Left ventricle myocardium inferior (tissue), 1 donor: Measurements from ENCODE around the gene BCL11B. TPM values are rescaled to one million over a fixed set of nuclear protein-coding genes. Genes with fewer than 3 reads are reported as not detected.

ENCODE experiments used
- DNase-seq: peaks from one replicate; pipeline ENCODE4 v3.0.0-alpha.2; 2020
- H3K27ac ChIP-seq: fragments of 200-600 bp; replicated peaks from 2 replicates; pipeline ENCODE4 v1.8.0; 2021
- H3K27me3 ChIP-seq: fragments of 200-600 bp; 2 replicates; pipeline ENCODE4 v1.8.0; 2021; ENCODE audit warnings: low read depth
- H3K36me3 ChIP-seq: fragments of 200-600 bp; 2 replicates; pipeline ENCODE4 v1.8.0; 2021
- H3K4me1 ChIP-seq: fragments of 200-600 bp; 2 replicates; pipeline ENCODE4 v1.8.0; 2021
- H3K4me3 ChIP-seq: fragments of 200-600 bp; 2 replicates; pipeline ENCODE4 v1.8.0; 2021; ENCODE audit warnings: mild to moderate bottlenecking, moderate library complexity
- H3K9me3 ChIP-seq: fragments of 200-600 bp; replicated peaks from 2 replicates; pipeline ENCODE4 v1.8.0; 2021
- intact Hi-C: fragments of 100-400 bp; cut with micrococcal nuclease; formaldehyde crosslinking; loops from one replicate; pipeline ENCODE4 v1.11.0; 2022
- total RNA-seq: library from RNA; stranded (reverse); fragmentation: NEBNext Ultra II Directional; extraction: Animal tissue kit (Norgen Biotek cat#: 25700); gene quantifications from one replicate; pipeline ENCODE4 v1.2.1, GENCODE V29; 2021
- TF ChIP-seq, protein P1 (sequence below): fragments of 200-600 bp; IDR thresholded peaks from 2 replicates; pipeline ENCODE4 v1.8.0; 2021; ENCODE audit warnings: antibody characterized with exemption, mild to moderate bottlenecking, borderline replicate concordance
- donor health status: DM: no; HTN: yes; CAD: no; lungs with severe emphysema.

Gene BCL11B
- total RNA-seq, 1 donor from 2014 or later, result 0.11 TPM

GRCh38 chr14:99205086-99205688, 66.8 kb downstream of the BCL11B start:
- no peak for DNase-seq
- intact Hi-C loops, result no loop called here
- peaks cover 2% of the 10 kb centered on the region for H3K4me1 ChIP-seq

GRCh38 chr14:99203801-99204200, 68.2 kb downstream of the BCL11B start:
- TF ChIP-seq, protein P1, sequence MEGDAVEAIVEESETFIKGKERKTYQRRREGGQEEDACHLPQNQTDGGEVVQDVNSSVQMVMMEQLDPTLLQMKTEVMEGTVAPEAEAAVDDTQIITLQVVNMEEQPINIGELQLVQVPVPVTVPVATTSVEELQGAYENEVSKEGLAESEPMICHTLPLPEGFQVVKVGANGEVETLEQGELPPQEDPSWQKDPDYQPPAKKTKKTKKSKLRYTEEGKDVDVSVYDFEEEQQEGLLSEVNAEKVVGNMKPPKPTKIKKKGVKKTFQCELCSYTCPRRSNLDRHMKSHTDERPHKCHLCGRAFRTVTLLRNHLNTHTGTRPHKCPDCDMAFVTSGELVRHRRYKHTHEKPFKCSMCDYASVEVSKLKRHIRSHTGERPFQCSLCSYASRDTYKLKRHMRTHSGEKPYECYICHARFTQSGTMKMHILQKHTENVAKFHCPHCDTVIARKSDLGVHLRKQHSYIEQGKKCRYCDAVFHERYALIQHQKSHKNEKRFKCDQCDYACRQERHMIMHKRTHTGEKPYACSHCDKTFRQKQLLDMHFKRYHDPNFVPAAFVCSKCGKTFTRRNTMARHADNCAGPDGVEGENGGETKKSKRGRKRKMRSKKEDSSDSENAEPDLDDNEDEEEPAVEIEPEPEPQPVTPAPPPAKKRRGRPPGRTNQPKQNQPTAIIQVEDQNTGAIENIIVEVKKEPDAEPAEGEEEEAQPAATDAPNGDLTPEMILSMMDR, result no peak
- no peak overlapping the region for H3K27ac ChIP-seq
- H3K27me3 ChIP-seq, result peaks cover 35% of the 10 kb centered on the region
- intact Hi-C loops, result no loop called here
- H3K36me3 ChIP-seq, result no peaks in the 10 kb centered on the region
- no peak for DNase-seq
- no peak overlapping the region for H3K4me3 ChIP-seq
- no peaks in the 10 kb centered on the region for H3K9me3 ChIP-seq
- H3K4me1 ChIP-seq, result peaks cover 6% of the 10 kb centered on the region

More at GRCh38 chr14:99205086-99205688, 66.8 kb downstream of the BCL11B start:
- Histone ChIP-seq H3K4me3 (no peak overlapping the region), H3K36me3 (no peaks in the 10 kb centered on the region), H3K27me3 (peaks cover 42% of the 10 kb centered on the region), H3K27ac (no peak overlapping the region), H3K9me3 (no peaks in the 10 kb centered on the region)
- TF ChIP-seq, protein P1, result no peak

GRCh38 chr14:99203080-99203479, 68.9 kb downstream of the BCL11B start:
- Histone ChIP-seq H3K27me3 (peaks cover 33% of the 10 kb centered on the region), H3K27ac (no peak overlapping the region), H3K4me1 (peaks cover 6% of the 10 kb centered on the region), H3K9me3 (no peaks in the 10 kb centered on the region), H3K36me3 (no peaks in the 10 kb centered on the region), H3K4me3 (no peak overlapping the region)
- TF ChIP-seq, protein P1, result no peak
- intact Hi-C loops, result no loop called here
- DNase-seq, result no peak

DNA sequence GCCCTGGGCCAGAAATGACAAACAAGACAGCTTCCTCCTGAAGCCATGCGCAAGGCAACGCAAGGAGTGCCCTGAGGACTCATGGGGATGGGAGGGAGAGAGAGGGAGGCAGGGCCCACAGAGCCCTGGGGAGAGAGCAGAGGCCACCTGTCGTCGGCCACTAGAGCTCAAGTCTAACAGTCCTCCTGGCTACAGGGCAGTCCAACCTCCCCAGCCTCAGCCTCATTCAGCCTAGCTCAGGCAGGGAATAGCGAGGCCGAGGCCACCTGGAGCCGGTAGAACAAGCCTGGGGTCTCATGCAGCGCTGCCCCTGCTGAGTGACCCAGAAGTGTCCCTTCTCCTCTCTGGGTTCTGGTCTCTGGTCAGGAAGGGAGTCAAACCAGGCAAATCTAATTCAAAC, 69.5 kb downstream of the BCL11B start:
- intact Hi-C loops, result no loop called here

DNA sequence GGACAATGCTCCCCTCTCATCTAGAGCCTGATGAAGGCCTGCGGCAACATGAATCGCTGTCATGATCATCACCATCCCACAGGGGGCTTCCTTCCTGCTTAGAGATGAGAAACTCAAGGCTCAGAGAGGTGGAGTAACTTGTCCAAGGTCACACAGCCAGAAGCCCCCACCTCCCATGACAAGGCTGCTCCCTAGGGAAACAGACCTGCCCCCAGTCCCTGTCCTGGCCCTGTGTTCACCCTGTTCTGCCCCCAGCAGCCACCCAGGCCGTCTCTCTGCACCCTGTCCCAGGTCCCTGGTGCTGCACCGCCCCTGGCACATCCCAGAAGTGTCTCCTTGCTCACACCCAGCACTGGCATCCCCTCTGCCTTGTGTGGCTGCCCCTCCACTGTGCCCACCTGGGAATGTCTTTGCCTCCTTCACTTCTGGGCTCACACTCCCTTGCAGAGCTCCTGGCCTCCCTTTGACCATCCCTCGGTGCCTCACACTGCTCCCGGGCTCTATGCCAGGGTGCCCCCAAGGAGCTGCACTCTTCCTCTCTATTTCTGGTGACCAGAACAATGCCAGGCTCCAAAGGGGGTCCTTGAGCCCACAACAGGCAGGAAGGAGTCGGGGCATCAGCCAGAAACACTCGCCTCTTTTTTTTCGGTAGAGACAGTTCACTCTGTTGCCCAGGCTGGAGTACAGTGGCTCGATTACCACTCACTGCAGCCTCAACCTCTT, 70.5 kb downstream of the BCL11B start:
- DNase-seq, result no peak
- intact Hi-C loops, result no loop called here
- Histone ChIP-seq H3K4me1 (peaks cover 6% of the 10 kb centered on the region), H3K9me3 (no peaks in the 10 kb centered on the region), H3K36me3 (no peaks in the 10 kb centered on the region), H3K4me3 (no peak overlapping the region), H3K27me3 (peaks cover 28% of the 10 kb centered on the region), H3K27ac (no peak overlapping the region)
- TF ChIP-seq, protein P1, result no peak

More for the DNA sequence above, 69.5 kb downstream of the BCL11B start:
- TF ChIP-seq, protein P1, result no peak
- Histone ChIP-seq H3K27ac (no peak overlapping the region), H3K9me3 (no peaks in the 10 kb centered on the region), H3K4me3 (no peak overlapping the region), H3K27me3 (peaks cover 32% of the 10 kb centered on the region), H3K4me1 (peaks cover 6% of the 10 kb centered on the region), H3K36me3 (no peaks in the 10 kb centered on the region)
- no peak for DNase-seq
